Neural cell (in vitro differentiated cells): ENCODE results near the gene SCUBE2. TPM values are rescaled to one million over a fixed set of nuclear protein-coding genes. Genes with fewer than 3 reads are reported as not detected.
"Not testable (repeated sequence)": the region's sequence is repeated elsewhere in the genome, so short reads cannot be mapped to it uniquely, and the experiment has no call there.

ENCODE experiments used
- H2AFZ ChIP-seq: fragments of 200-600, 300-800 bp; sonication (generic), shearing (Covaris generic); 2 replicates; pipeline ENCODE4 v1.6.0; 2014; ENCODE audit warnings: low read depth, mild to moderate bottlenecking, antibody characterized with exemption, low read length, moderate library complexity
- H3F3A ChIP-seq: fragments of 200-600 bp; shearing (Covaris generic); 2 replicates; pipeline ENCODE4 v1.6.1; 2016; ENCODE audit warnings: mild to moderate bottlenecking, moderate library complexity, mixed read lengths, antibody characterized with exemption, low read length; ENCODE audit not compliant: insufficient read depth, poor library complexity, severe bottlenecking
- H3K27ac ChIP-seq: fragments of 200-600, 300-800 bp; sonication (generic), shearing (Covaris generic); 2 replicates; pipeline ENCODE4 v1.5.1; 2014; ENCODE audit warnings: mild to moderate bottlenecking, low read length, moderate library complexity
- H3K27me3 ChIP-seq: fragments of 300-800, 200-600 bp; sonication (generic), shearing (Covaris generic); 2 replicates; pipeline ENCODE4 v1.6.0; 2014; ENCODE audit warnings: mild to moderate bottlenecking, low read depth, low read length, moderate library complexity; ENCODE audit not compliant: insufficient read depth
- H3K36me3 ChIP-seq: fragments of 300-800, 200-600 bp; sonication (generic), shearing (Covaris generic); 2 replicates; pipeline ENCODE4 v1.5.1; 2014; ENCODE audit warnings: mild to moderate bottlenecking, antibody characterized with exemption, low read length, moderate library complexity; ENCODE audit not compliant: insufficient read depth
- H3K4me2 ChIP-seq: fragments of 300-800, 200-600 bp; sonication (generic), shearing (Covaris generic); 2 replicates; pipeline ENCODE4 v1.6.0; 2014; ENCODE audit warnings: mild to moderate bottlenecking, low read length
- H3K4me3 ChIP-seq: fragments of 300-800, 200-600 bp; sonication (generic), shearing (Covaris generic); 2 replicates; pipeline ENCODE4 v1.5.1; 2014; ENCODE audit warnings: mild to moderate bottlenecking, low read length, moderate library complexity
- H3K79me2 ChIP-seq: fragments of 200-600 bp; shearing (Covaris generic); replicated peaks from 2 replicates; pipeline ENCODE4 v1.6.0; 2014; ENCODE audit warnings: mild to moderate bottlenecking, low read length, moderate library complexity; ENCODE audit not compliant: insufficient read depth
- H3K9ac ChIP-seq: fragments of 300-800, 200-600 bp; sonication (generic), shearing (Covaris generic); 2 replicates; pipeline ENCODE4 v1.6.1; 2016; ENCODE audit warnings: mild to moderate bottlenecking, low read length, mixed read lengths
- H3K9me2 ChIP-seq: fragments of 200-600 bp; shearing (Covaris generic); 2 replicates; pipeline ENCODE4 v1.6.1; 2016; ENCODE audit warnings: mild to moderate bottlenecking, low read length, mixed read lengths; ENCODE audit not compliant: insufficient read depth
- H3K9me3 ChIP-seq: fragments of 200-600, 300-800 bp; sonication (generic), shearing (Covaris generic); 2 replicates; pipeline ENCODE4 v1.6.1; 2016; ENCODE audit warnings: mild to moderate bottlenecking, mixed run types, low read length, moderate library complexity, mixed read lengths
- H4K20me1 ChIP-seq: fragments of 200-600 bp; shearing (Covaris generic); 2 replicates; pipeline ENCODE4 v1.6.1; 2016; ENCODE audit warnings: mild to moderate bottlenecking, mixed run types; ENCODE audit not compliant: insufficient read depth
- CTCF ChIP-seq: fragments of 450-650 bp; IDR thresholded peaks from 2 replicates; pipeline ENCODE4 v1.5.1; 2014; ENCODE audit warnings: antibody characterized with exemption, mild to moderate bottlenecking, moderate library complexity; ENCODE audit not compliant: poor library complexity, severe bottlenecking
- EP300 ChIP-seq: fragments of 450-650 bp; conservative IDR thresholded peaks from 2 replicates; pipeline ENCODE4 v1.6.1; 2014; ENCODE audit warnings: antibody characterized with exemption, mild to moderate bottlenecking, moderate library complexity; ENCODE audit not compliant: poor library complexity, severe bottlenecking
- EZH2 ChIP-seq: fragments of 200-600, 300-800 bp; shearing (Covaris generic), sonication (generic); IDR thresholded peaks from 2 replicates; pipeline ENCODE4 v1.6.1; 2014; ENCODE audit warnings: antibody characterized with exemption, low read length, borderline replicate concordance, mild to moderate bottlenecking; ENCODE audit not compliant: insufficient read depth, poor library complexity, severe bottlenecking
- MXI1 ChIP-seq: fragments of 450-650 bp; conservative IDR thresholded peaks from 2 replicates; pipeline ENCODE4 v1.6.1; 2014; ENCODE audit warnings: antibody characterized with exemption, mild to moderate bottlenecking; ENCODE audit not compliant: poor library complexity, severe bottlenecking
- POLR2AphosphoS5 ChIP-seq: IDR thresholded peaks from 2 replicates; pipeline ENCODE4 v1.6.1; 2012
- RAD21 ChIP-seq: fragments of 450-650 bp; conservative IDR thresholded peaks from 2 replicates; pipeline ENCODE4 v1.6.1; 2014; ENCODE audit warnings: antibody characterized with exemption, mild to moderate bottlenecking, moderate library complexity
- REST ChIP-seq: IDR thresholded peaks from 2 replicates; pipeline ENCODE4 v1.6.1; 2012; ENCODE audit warnings: borderline replicate concordance
- SMC3 ChIP-seq: fragments of 450-650 bp; conservative IDR thresholded peaks from 2 replicates; pipeline ENCODE4 v1.6.1; 2014; ENCODE audit warnings: antibody characterized with exemption, mild to moderate bottlenecking, moderate library complexity; ENCODE audit not compliant: poor library complexity
- TAF1 ChIP-seq: IDR thresholded peaks from 2 replicates; pipeline ENCODE4 v1.6.1; 2012; ENCODE audit warnings: low read depth
- polyA plus RNA-seq: library from polyadenylated mRNA; depleted of rRNA; stranded (reverse); fragments of >200 nt; gene quantifications from 2 replicates; pipeline ENCODE4 v1.2.3, GENCODE V29; 2014

SCUBE2 gene
- polyA plus RNA-seq, 1 donor from 2014 or later: 2.6 TPM

DNA sequence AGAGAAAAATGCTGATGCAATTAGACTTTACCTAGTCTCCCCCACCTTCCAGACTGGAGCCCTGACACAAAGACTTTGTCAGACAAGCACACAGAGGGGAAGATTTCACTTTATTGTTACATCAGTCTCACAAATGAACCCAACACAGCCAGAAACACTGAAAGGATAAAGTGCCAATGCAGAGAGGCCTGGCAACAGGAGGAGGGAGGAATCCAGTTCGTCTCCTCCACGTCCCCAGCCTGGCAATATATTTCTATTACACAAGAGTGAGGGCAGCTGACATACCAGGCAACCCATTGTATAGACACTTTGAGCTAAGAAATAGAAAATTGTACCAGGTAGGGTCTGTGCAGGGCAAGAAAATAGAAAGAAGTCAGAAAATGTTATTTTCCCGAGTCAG, 110.9 kb downstream of the SCUBE2 start:
- Histone ChIP-seq H3K9me3 (no peaks in the 10 kb centered on the region), H3K4me2 (no peak overlapping the region), H3K4me3 (no peak overlapping the region), H3K27me3 (no peaks in the 10 kb centered on the region), H3K36me3 (no peaks in the 10 kb centered on the region), H2AFZ (no peak overlapping the region), H3F3A (no peaks in the 10 kb centered on the region), H4K20me1 (no peaks in the 10 kb centered on the region), H3K9me2 (no peaks in the 10 kb centered on the region), H3K79me2 (no peaks in the 10 kb centered on the region), H3K9ac (no peak overlapping the region), H3K27ac (no peak overlapping the region)
- no peak for TF ChIP-seq RAD21
- TF ChIP-seq SMC3: no peak
- no peak for TF ChIP-seq POLR2AphosphoS5
- no peak for TF ChIP-seq REST
- no peak for TF ChIP-seq MXI1
- no peak for TF ChIP-seq EZH2
- no peak for TF ChIP-seq CTCF
- TF ChIP-seq EP300: no peak
- no peak for TF ChIP-seq TAF1

- not testable (repeated sequence) for H3K9me3 ChIP-seq, H3K79me2 ChIP-seq, H3K27me3 ChIP-seq, H3K9ac ChIP-seq, H3K4me2 ChIP-seq, H3K9me2 ChIP-seq, H2AFZ ChIP-seq, H3K36me3 ChIP-seq, H3K27ac ChIP-seq, H4K20me1 ChIP-seq, H3F3A ChIP-seq, H3K4me3 ChIP-seq
Measured at GRCh38 chr11:8979365-8979764, 112.0 kb downstream of the SCUBE2 start.

GRCh38 chr11:8973121-8973520, 118.3 kb downstream of the SCUBE2 start:
- H3K9ac ChIP-seq: no peak overlapping the region
- H3K36me3 ChIP-seq: no peaks in the 10 kb centered on the region
- H4K20me1 ChIP-seq: no peaks in the 10 kb centered on the region
- H3K79me2 ChIP-seq: no peaks in the 10 kb centered on the region
- no peaks in the 10 kb centered on the region for H3K27me3 ChIP-seq
- no peaks in the 10 kb centered on the region for H3K9me2 ChIP-seq
- H3K27ac ChIP-seq: no peak overlapping the region
- no peak overlapping the region for H3K4me2 ChIP-seq
- TF ChIP-seq POLR2AphosphoS5: no peak
- no peak for TF ChIP-seq RAD21
- no peak for TF ChIP-seq REST
- no peak for TF ChIP-seq EZH2
- TF ChIP-seq MXI1: no peak
- TF ChIP-seq CTCF: no peak
- no peak for TF ChIP-seq EP300
- no peak for TF ChIP-seq TAF1
- no peak for TF ChIP-seq SMC3
- no peaks in the 10 kb centered on the region for H3K9me3 ChIP-seq
- no peak overlapping the region for H2AFZ ChIP-seq
- H3F3A ChIP-seq: no peaks in the 10 kb centered on the region
- no peak overlapping the region for H3K4me3 ChIP-seq
